GM06990 (cell line): ENCODE data around the gene YTHDC2.
A peak's percentile ranks its signal among the peaks of the same experiment; 100 is the strongest.

Experiments used
- DNase-seq: peaks from one replicate; pipeline ENCODE4 v3.0.0-alpha.2; 2011; ENCODE audit not compliant: insufficient read length; ENCODE audit errors: extremely low read depth
- H3K27me3 ChIP-seq: replicated peaks from 2 replicates; pipeline ENCODE4 v1.6.0; 2011; ENCODE audit warnings: low read length; ENCODE audit not compliant: control insufficient read depth, insufficient read depth
- H3K36me3 ChIP-seq: 2 replicates; pipeline ENCODE4 v1.5.1; 2011; ENCODE audit warnings: low read length; ENCODE audit not compliant: control insufficient read depth, insufficient read depth
- H3K4me3 ChIP-seq: replicated peaks from 2 replicates; pipeline ENCODE4 v1.5.1; 2011; ENCODE audit warnings: low read depth, mild to moderate bottlenecking, control low read depth, low read length
- CTCF ChIP-seq: IDR thresholded peaks from 2 replicates; pipeline ENCODE4 v1.5.1; 2011; ENCODE audit warnings: low read length, control low read depth, mild to moderate bottlenecking, inconsistent platforms; ENCODE audit not compliant: insufficient read depth, poor library complexity, severe bottlenecking

The YTHDC2 gene

GRCh38 chr5:113508756-113509155, 4.7 kb upstream of the YTHDC2 start:
- TF ChIP-seq CTCF = no peak
- Histone ChIP-seq H3K36me3 (no peaks in the 10 kb centered on the region), H3K27me3 (no peaks in the 10 kb centered on the region; the same call in 1 of the 2 replicates), H3K4me3 (no peak overlapping the region)
- DNase-seq = no peak

GRCh38 chr5:113510836-113511451, 2.5 kb upstream of the YTHDC2 start:
- no peak for DNase-seq
- peak; percentile 28 for TF ChIP-seq CTCF
- no peak overlapping the region for H3K4me3 ChIP-seq

GRCh38 chr5:113512341-113512740, 1.2 kb upstream of the YTHDC2 start:
- Histone ChIP-seq H3K27me3 (no peaks in the 10 kb centered on the region; the same call in 1 of the 2 replicates), H3K36me3 (peaks cover 2% of the 10 kb centered on the region), H3K4me3 (no peak overlapping the region)
- DNase-seq = no peak
- no peak for TF ChIP-seq CTCF

More at GRCh38 chr5:113510836-113511451, 2.5 kb upstream of the YTHDC2 start:
- peaks cover 2% of the 10 kb centered on the region for H3K36me3 ChIP-seq
- no peaks in the 10 kb centered on the region; the same call in 1 of the 2 replicates for H3K27me3 ChIP-seq

GRCh38 chr5:113514289-113514635, 768 bp downstream of the YTHDC2 start:
- no peak for TF ChIP-seq CTCF
- peaks cover 3% of the 10 kb centered on the region for H3K36me3 ChIP-seq
- H3K27me3 ChIP-seq = no peaks in the 10 kb centered on the region; the same call in 1 of the 2 replicates
- DNase-seq = no peak
- H3K4me3 ChIP-seq = peak overlapping the region; percentile 95

- H3K36me3 ChIP-seq = peaks cover 3% of the 10 kb centered on the region
- no peaks in the 10 kb centered on the region for H3K27me3 ChIP-seq
- no peak for DNase-seq
- no peak for TF ChIP-seq CTCF
- no peak overlapping the region for H3K4me3 ChIP-seq
Measured at GRCh38 chr5:113518884-113519283, 5.4 kb downstream of the YTHDC2 start.

- no peak for DNase-seq
- Histone ChIP-seq H3K4me3 (no peak overlapping the region), H3K27me3 (no peaks in the 10 kb centered on the region), H3K36me3 (peaks cover 3% of the 10 kb centered on the region)
- no peak for TF ChIP-seq CTCF
Measured at GRCh38 chr5:113519412-113519811, 5.9 kb downstream of the YTHDC2 start.
